Keratinocyte (primary cell): ENCODE results near the gene NPM1.

Experiments used
- EZH2 ChIP-seq: IDR thresholded peaks from one replicate; pipeline ENCODE4 v1.6.1; 2012; ENCODE audit warnings: inconsistent platforms, mild to moderate bottlenecking, low read length, moderate library complexity
- TF ChIP-seq, protein P1 (sequence below), 3 experiments: IDR thresholded peaks in 1 of 3; conservative IDR thresholded peaks in 1 of 3; optimal IDR thresholded peaks in 1 of 3; 2 replicates in 2 of 3; 3 replicates in 1 of 3; pipeline versions ENCODE3 to v1.5.1; 2011; ENCODE audit warnings: low read length in 3 of 3, mild to moderate bottlenecking in 3 of 3, moderate library complexity in 2 of 3, control low read depth in 1 of 3, inconsistent platforms in 1 of 3; ENCODE audit not compliant: insufficient read depth in 2 of 3; ENCODE audit errors: extremely low read depth in 1 of 3

- TF ChIP-seq, protein P1, sequence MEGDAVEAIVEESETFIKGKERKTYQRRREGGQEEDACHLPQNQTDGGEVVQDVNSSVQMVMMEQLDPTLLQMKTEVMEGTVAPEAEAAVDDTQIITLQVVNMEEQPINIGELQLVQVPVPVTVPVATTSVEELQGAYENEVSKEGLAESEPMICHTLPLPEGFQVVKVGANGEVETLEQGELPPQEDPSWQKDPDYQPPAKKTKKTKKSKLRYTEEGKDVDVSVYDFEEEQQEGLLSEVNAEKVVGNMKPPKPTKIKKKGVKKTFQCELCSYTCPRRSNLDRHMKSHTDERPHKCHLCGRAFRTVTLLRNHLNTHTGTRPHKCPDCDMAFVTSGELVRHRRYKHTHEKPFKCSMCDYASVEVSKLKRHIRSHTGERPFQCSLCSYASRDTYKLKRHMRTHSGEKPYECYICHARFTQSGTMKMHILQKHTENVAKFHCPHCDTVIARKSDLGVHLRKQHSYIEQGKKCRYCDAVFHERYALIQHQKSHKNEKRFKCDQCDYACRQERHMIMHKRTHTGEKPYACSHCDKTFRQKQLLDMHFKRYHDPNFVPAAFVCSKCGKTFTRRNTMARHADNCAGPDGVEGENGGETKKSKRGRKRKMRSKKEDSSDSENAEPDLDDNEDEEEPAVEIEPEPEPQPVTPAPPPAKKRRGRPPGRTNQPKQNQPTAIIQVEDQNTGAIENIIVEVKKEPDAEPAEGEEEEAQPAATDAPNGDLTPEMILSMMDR (optimal IDR thresholded peaks at IDR 0.05 in 1 of 3, IDR thresholded peaks at IDR 0.05 in 1 of 3, conservative IDR thresholded peaks at IDR 0.05 in 1 of 3; ENCODE audit: extremely low read depth in 1 of 3, insufficient read depth in 2 of 3, low read length in 3 of 3): no peak
- no peak for TF ChIP-seq EZH2
Measured at GRCh38 chr5:171351536-171352073, 36.0 kb upstream of the NPM1 start.
